MM.1S (cell line): ENCODE results near the gene GPBP1L1.

Experiments
- EZH2phosphoT487 ChIP-seq: fragments of 300-600 bp; sonication (generic); IDR thresholded peaks from 2 replicates; pipeline ENCODE4 v1.6.1; 2018; ENCODE audit warnings: antibody characterized with exemption, low read length
- TF ChIP-seq, protein P1 (sequence below): fragments of 300-600 bp; sonication (generic); IDR thresholded peaks from 2 replicates; pipeline ENCODE4 v1.5.1; 2016; ENCODE audit warnings: antibody characterized with exemption, low read length, mixed read lengths

DNA sequence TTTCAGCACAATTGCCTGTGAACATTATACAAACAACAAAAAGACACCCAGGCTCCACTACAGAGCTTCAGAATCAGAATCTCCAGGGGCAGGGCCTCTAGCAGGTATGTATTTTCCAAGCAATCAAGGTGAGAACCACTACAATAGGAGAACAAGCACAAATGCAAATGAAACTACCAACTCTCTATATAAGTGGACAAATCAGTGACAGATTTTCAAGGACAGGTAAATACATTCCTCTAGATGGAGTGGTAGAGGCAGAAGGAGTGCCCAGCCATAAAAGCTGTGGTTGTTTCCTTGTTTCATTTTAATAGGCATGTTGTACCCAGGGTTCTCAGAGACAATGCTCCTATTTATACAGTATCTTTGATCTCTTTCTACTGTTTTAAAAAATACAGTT lies 42.4 kb downstream of the GPBP1L1 start:
- TF ChIP-seq, protein P1, sequence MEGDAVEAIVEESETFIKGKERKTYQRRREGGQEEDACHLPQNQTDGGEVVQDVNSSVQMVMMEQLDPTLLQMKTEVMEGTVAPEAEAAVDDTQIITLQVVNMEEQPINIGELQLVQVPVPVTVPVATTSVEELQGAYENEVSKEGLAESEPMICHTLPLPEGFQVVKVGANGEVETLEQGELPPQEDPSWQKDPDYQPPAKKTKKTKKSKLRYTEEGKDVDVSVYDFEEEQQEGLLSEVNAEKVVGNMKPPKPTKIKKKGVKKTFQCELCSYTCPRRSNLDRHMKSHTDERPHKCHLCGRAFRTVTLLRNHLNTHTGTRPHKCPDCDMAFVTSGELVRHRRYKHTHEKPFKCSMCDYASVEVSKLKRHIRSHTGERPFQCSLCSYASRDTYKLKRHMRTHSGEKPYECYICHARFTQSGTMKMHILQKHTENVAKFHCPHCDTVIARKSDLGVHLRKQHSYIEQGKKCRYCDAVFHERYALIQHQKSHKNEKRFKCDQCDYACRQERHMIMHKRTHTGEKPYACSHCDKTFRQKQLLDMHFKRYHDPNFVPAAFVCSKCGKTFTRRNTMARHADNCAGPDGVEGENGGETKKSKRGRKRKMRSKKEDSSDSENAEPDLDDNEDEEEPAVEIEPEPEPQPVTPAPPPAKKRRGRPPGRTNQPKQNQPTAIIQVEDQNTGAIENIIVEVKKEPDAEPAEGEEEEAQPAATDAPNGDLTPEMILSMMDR: peak; percentile 45
- no peak for TF ChIP-seq EZH2phosphoT487
